GM12874 (cell line): Measurements from ENCODE around the gene LONP1.

Experiments used
- TF ChIP-seq, protein P1 (sequence below): IDR thresholded peaks from 2 replicates; pipeline ENCODE4 v1.5.1; 2011; ENCODE audit warnings: low read depth, mild to moderate bottlenecking, control low read depth, low read length, moderate library complexity; ENCODE audit not compliant: insufficient read depth

LONP1 gene

DNA sequence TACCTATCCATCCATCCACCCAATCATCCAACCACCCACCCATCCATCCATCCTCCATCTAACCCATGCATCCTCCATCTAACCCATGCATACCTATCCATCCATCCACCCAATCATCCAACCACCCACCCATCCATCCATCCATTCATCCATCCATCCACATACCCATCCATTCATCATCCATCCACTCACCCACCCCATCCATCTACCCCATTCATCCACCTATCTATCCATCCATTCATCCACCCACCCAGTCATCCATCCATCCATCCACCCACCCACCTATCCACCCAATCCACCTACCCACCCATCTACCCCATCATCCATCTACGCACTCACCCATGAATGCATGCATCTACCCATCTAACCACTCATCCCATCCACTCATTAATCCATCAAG, 46.2 kb downstream of the LONP1 start:
- TF ChIP-seq, protein P1, sequence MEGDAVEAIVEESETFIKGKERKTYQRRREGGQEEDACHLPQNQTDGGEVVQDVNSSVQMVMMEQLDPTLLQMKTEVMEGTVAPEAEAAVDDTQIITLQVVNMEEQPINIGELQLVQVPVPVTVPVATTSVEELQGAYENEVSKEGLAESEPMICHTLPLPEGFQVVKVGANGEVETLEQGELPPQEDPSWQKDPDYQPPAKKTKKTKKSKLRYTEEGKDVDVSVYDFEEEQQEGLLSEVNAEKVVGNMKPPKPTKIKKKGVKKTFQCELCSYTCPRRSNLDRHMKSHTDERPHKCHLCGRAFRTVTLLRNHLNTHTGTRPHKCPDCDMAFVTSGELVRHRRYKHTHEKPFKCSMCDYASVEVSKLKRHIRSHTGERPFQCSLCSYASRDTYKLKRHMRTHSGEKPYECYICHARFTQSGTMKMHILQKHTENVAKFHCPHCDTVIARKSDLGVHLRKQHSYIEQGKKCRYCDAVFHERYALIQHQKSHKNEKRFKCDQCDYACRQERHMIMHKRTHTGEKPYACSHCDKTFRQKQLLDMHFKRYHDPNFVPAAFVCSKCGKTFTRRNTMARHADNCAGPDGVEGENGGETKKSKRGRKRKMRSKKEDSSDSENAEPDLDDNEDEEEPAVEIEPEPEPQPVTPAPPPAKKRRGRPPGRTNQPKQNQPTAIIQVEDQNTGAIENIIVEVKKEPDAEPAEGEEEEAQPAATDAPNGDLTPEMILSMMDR: no peak

DNA sequence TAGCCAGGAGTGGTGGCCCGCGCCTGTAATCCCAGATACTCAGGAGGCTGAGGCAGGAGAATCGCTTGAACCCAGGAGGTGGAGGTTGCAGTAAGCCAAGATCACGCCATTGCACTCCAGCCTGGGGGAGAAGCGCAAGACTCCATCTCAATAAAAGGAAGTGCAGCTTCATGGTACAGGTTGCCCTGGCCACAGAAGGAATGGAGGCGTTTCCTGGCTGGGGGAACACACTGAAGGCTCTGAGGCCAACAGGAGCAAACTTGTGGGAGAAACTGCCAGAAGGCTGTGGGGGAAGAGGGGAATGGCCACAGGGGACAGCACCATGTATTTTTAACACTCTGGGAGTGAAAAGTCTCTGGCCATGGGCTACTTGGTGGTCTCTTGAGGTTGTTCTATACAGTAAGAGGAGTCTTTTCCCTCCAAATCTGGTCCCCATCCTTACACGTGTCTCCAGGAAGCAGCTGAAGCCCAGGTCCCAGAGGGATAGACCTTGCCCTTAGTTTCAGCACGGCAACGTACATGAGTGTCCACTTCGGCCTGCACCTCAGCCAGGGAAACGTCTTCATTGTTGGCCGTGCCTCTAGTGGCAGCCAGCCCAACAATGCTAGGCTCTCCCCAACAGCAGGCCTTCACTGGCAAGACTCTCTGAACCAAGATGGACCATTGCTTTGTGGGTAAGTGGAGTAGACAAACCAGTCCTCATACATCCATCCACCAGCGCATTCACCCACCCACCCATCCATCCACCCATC, 47.1 kb downstream of the LONP1 start:
- TF ChIP-seq, protein P1: no peak

DNA sequence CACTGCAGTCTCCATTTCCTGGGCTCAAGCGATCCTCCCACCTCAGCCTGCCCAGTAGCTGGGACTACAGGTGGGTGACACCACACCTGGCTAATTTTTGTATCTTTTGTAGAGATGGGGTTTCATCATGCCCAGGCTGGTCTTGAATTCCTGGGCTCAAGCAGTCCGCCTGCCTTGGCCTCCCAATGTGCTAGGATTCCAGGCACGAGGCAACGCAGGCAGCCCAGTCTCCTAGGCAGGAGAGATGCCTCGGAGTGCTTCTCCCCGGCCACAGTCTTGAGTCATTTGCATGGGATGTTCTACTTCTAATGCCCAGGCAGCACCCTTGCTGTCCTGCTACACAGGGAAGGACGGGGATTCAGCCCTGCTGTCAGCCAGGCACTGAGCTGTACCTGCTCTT, 48.3 kb downstream of the LONP1 start:
- TF ChIP-seq, protein P1: no peak

DNA sequence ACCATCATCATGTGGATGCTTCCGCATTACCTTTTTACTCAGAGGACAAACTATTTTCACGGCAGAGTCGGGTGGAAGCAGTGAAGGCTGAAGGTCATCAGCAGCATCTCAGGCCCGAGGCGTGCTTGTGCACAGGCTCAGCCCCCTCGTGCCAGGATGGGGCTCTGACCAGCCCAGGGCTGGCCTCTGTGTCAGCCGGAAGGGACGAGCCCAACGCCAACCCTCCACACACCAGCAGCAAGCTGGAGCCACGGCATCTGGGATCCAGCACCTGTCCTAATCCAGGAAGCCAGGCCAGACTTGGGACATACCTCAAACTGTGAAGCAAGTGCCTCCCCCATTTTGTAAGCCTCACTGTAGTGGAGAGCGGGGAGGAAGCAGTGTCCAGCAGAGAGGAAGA, 50.7 kb downstream of the LONP1 start:
- TF ChIP-seq, protein P1: no peak

DNA sequence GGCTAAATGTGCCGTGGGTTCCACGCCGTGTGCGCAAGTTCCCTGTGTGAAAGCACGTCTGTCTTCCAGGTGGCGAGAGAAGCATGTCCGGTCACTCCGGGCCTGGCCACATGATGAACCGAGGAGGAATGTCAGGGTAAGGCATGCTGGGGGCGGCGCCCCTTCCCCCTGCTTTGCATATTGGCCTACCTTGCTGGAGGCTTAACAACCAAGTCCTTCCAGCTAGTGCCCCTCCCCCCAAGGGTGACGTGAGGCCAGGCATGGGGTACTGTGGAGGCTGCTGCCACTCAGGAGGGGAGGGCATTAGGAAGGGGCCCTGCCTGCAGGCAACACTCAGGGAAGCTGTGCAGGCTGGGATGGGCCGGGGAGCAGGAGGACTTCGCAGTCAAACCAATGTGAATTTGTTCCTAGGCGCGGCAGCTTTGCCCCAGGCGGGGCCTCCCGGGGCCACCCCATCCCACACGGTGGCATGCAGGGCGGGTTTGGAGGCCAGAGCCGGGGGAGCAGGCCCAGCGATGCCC, 52.1 kb downstream of the LONP1 start:
- TF ChIP-seq, protein P1: no peak

DNA sequence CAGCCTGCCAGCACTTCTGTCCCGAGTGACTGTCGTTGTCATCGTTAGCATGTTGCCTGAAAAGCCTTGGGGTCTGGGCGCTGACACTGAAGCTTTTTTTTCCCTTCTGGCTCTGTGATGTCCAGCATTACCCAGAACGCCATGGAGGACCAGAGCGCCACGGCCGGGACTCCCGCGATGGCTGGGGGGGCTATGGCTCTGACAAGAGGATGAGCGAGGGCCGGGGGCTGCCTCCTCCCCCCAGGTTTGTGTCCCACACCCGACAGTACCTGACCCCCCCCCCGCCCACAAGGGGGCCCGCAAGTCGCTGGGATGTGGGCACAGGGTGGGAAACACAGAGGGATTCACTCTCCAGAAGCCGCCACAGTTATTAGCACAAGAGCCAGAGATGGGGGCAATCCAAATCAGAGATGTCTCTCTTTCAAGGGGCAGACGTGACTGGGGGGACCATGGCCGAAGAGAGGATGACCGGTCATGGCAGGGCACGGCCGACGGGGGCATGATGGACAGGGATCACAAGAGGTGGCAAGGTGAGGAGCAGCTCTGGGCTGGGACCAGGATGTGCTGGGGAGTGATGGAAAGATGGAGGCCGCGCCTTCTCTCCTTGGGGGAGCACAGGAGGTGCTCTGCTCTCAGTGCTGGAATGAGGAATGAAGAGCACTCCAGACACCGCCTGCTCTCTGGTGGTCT, 52.9 kb downstream of the LONP1 start:
- TF ChIP-seq, protein P1: no peak

DNA sequence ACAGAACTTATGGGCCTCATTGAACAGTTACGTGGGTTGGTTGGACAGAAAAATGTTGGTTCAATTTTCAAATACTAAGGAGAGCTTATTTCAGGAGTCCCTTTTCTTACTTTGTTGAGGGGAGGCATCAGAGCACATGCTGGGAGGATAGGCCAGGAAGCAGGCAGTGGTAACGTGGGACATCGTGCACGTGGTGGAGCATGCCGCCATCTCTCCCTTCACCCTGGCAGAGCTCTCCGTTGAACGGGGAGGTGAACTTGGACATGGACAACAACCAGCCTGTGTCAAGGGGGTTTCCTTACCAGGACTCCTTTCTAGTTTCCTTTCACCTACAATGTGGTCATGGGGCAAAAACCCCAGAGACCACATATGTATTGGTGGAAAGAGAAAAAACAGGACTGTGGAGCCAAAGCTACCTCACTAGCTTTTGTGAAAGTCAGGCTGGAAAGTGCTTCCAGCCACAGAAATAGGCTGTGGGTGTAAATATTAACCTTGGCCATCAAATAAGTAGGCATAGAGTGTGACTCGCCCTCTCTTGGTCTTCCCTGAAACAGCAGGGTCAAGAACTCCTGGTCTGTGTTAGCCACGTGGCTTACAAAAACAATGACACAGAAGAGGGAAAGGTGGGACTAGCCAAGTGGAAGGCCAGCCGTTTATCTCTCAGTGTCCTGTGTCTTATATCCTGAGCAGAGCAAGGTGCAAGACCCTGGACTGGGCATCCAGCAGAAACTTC, 54.0 kb downstream of the LONP1 start:
- TF ChIP-seq, protein P1: no peak
